ACC112 (cell line): ENCODE data around the gene ERC1.

Source experiments
- H2AFZ ChIP-seq: fragments of 200-600 bp; sonication (generic); one replicate; pipeline ENCODE4 v1.6.0; 2017; ENCODE audit warnings: antibody characterized with exemption, low read length; ENCODE audit not compliant: unreplicated experiment
- H3K27ac ChIP-seq: fragments of 200-600 bp; sonication (generic); 2 replicates; pipeline ENCODE4 v1.5.1; 2014; ENCODE audit warnings: low read depth, mild to moderate bottlenecking, antibody characterized with exemption, low read length, moderate library complexity
- H3K27me3 ChIP-seq: fragments of 200-600 bp; sonication (generic); 2 replicates; pipeline ENCODE4 v1.6.1; 2014; ENCODE audit warnings: mild to moderate bottlenecking, antibody characterized with exemption, low read length, moderate library complexity, mixed read lengths; ENCODE audit not compliant: insufficient read depth
- H3K36me3 ChIP-seq: fragments of 200-600 bp; sonication (generic); 2 replicates; pipeline ENCODE4 v1.6.1; 2016; ENCODE audit warnings: mild to moderate bottlenecking, antibody characterized with exemption, low read length, moderate library complexity, mixed read lengths; ENCODE audit not compliant: insufficient read depth
- H3K4me1 ChIP-seq: fragments of 200-600 bp; sonication (generic); one replicate; pipeline ENCODE4 v1.6.1; 2016; ENCODE audit warnings: low read length, mixed read lengths; ENCODE audit not compliant: insufficient read depth, unreplicated experiment, control insufficient read depth
- H3K4me3 ChIP-seq: fragments of 200-600 bp; sonication (generic); 2 replicates; pipeline ENCODE4 v1.5.1; 2014; ENCODE audit warnings: mild to moderate bottlenecking, low read depth, low read length
- H3K79me2 ChIP-seq: fragments of 200-600 bp; sonication (generic); one replicate; pipeline ENCODE4 v1.6.0; 2016; ENCODE audit warnings: low read length; ENCODE audit not compliant: control insufficient read depth, unreplicated experiment, insufficient read depth

ERC1 gene

DNA sequence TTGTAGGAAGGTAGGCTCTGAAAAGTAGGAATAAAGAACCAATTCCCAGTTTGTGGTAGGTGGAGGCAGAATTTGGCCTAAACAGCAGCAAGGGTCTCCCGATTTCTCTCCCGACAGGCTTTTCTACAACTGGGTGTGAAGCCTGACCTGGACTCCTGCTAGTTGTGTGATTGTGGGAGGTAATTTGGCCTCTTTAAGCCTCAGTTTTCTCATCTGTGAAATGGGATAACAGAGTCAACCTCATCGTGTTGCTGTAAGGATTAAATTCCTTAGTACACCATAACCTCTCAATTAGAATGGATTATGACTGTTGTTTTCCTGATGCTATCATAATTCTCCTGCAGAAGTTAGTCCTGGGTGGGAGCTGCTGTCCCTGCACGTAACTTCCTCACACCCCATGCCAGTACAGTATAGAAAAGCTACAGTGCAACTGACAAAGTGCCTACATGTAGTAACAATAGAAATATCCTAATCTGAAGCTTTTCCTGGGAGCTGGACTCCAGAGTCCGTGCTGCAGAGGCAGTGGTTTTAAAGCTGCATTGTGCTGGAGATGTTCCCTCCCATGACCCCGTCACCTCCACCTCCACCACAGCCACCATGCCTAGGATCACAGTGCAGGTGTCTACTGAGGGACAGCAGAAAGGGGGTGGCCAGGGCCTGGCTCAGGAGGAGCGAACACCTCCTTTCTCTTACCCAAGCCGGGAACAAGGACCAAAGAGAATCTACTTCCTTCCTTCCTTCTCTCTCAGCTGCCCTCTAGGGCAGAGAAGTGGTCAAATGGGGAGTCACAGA is 526.9 kb downstream of the ERC1 start:
- Histone ChIP-seq H3K4me1 (peaks cover 20% of the 10 kb centered on the region), H3K79me2 (no peaks in the 10 kb centered on the region), H3K4me3 (no peak overlapping the region), H2AFZ (no peak overlapping the region), H3K27me3 (no peaks in the 10 kb centered on the region), H3K36me3 (0 out of 2 replicates have a peak, but pooled peaks cover 3% of the 10 kb centered on the region), H3K27ac (no peak overlapping the region)

DNA sequence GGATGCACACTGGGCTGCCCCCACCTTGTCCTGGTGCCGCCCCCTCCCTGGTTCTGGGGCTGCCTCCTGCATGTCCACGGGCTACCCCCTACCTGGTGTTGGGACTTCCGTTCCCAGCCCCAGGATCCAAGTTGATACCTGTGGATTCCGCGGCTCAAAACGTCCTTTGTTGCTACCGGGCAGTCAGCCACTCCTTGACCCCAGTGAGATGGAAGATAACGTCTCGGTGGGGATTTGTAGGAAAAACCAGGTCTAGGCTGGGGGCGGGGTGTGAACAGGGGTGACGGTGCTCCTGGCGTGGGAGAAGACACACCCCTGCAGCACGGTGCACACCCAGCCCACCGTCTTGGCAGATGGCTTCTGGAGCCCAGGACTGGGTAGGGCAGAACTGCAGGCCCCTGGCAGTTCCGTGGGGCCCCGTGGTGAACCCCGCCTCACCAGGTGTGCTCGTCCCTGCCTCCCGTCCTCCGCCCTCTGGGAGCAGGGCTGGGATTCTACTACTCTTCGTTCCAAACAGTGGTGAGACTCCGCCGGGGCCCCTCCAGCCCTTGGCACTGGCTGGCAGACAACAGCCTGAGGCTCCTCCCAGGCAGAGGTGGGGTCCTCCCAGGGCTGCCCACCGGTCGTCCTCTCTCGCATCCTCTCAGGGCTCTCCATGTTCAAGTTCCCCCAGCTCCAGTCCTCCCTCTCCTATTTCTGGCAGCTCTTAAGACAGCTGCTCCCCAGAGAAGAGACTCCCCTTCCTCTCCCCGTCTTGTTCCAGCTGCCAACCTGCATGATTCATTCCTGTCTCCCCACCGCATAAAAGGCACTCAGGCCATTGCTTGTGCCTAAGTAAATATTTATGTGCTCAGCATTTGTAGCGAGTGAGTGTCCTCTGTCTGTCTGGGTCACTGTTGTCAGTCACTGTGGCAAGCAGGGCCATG is 527.8 kb downstream of the ERC1 start:
- H3K27me3 ChIP-seq = no peaks in the 10 kb centered on the region
- no peaks in the 10 kb centered on the region for H3K79me2 ChIP-seq
- H3K27ac ChIP-seq = no peak overlapping the region
- peaks cover 20% of the 10 kb centered on the region for H3K4me1 ChIP-seq
- 0 out of 2 replicates have a peak overlapping the region, but pooled peaks have one; percentile 41 for H3K4me3 ChIP-seq
- H3K36me3 ChIP-seq = 0 out of 2 replicates have a peak, but pooled peaks cover 3% of the 10 kb centered on the region
- H2AFZ ChIP-seq = no peak overlapping the region

DNA sequence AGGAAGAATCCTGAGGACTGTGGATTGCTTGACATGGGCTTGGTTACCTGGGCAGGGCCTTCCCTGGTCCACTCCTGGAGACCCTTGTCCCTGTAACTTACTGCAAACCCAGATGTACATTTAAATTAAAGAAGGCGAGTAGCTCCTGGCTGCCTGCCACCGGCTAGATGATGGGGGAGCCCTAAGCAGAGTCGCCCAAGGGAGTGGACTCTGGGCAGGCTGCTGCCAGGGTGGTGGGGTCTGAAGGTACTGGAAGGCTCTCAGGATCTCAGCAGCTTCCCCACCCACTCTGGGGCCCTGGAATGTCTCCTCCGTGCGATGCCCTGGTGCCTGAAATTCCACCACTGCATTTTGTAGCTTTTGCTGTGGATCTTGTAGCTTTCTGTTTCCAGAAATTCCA is 528.6 kb downstream of the ERC1 start:
- no peaks in the 10 kb centered on the region for H3K79me2 ChIP-seq
- no peak overlapping the region for H3K27ac ChIP-seq
- 0 out of 2 replicates have a peak, but pooled peaks cover 3% of the 10 kb centered on the region for H3K36me3 ChIP-seq
- H3K4me3 ChIP-seq = peak overlapping the region; percentile 41; the same call in 1 of the 2 replicates
- H3K4me1 ChIP-seq = peaks cover 20% of the 10 kb centered on the region
- no peaks in the 10 kb centered on the region for H3K27me3 ChIP-seq
- H2AFZ ChIP-seq = no peak overlapping the region

DNA sequence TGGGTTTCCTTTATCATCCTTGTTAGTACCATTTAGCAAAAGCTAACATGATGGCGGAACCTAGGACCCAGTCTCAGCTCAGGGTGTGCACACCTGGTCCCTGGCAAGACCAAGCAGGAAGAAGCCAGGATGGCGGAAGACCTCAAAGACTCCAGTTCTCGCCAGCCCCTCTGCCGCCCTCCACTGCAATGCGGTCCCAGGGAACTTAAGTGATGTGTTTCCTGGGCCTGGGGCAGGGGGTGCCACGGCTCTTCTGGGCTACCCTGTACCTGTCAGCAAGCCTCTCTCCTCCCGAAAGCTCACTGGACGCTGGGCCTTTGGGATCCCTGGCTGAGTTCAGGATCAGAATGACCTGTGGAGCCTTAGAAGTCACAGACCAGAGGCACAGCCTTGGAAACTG is 532.0 kb downstream of the ERC1 start:
- no peak overlapping the region for H2AFZ ChIP-seq
- peaks cover 23% of the 10 kb centered on the region for H3K4me1 ChIP-seq
- H3K27me3 ChIP-seq = no peaks in the 10 kb centered on the region
- H3K4me3 ChIP-seq = no peak overlapping the region
- no peak overlapping the region for H3K27ac ChIP-seq
- no peaks in the 10 kb centered on the region for H3K36me3 ChIP-seq
- no peaks in the 10 kb centered on the region for H3K79me2 ChIP-seq

DNA sequence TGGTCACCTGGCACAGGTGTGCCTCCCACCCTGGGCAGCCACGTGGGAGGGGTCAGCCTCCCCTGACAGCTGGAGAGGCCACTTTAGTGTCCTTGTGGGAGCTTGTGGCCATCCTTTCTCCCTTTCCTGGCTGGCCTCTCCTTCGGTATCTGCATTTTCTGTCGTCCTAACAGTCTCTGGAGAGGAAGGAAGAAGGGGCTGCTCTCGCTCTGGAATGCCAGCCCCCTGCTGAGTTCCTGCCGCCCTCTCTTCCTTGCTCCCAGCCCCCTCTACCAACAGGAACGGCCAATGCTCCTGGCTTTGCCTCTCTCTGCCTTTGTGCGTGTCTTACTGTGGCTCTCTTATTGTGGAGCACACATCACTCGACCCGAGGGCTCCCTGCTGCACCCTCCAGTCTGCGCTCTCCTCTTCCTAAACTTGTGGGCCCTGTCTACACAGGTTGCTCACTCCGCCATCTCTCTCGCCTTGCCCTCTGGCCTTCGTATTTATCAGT is 532.6 kb downstream of the ERC1 start:
- no peaks in the 10 kb centered on the region for H3K36me3 ChIP-seq
- H3K4me3 ChIP-seq = no peak overlapping the region
- no peak overlapping the region for H2AFZ ChIP-seq
- no peaks in the 10 kb centered on the region for H3K27me3 ChIP-seq
- H3K27ac ChIP-seq = no peak overlapping the region
- no peaks in the 10 kb centered on the region for H3K79me2 ChIP-seq
- H3K4me1 ChIP-seq = peaks cover 24% of the 10 kb centered on the region

DNA sequence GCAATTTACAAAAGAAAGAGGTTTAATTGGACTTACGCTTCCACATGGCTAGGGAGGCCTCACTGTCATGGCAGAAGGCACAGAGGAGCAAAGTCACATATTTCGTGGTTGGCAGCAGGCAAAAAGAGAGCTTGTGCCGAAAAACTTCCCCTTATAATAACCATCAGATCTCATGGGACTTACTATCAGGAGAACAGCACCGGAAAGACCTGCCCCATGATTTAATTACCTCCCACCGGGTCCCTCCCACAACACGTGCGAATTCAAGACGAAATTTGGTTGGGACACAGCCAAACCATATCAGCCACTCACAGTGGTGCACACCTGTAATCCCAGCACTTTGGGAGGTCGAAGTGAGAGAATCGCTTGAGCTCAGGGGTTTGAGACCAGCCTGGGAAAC is 534.8 kb downstream of the ERC1 start:
- Histone ChIP-seq H3K27ac (no peak overlapping the region), H2AFZ (no peak overlapping the region), H3K27me3 (0 out of 2 replicates have a peak, but pooled peaks cover 3% of the 10 kb centered on the region), H3K36me3 (no peaks in the 10 kb centered on the region), H3K4me3 (no peak overlapping the region), H3K79me2 (no peaks in the 10 kb centered on the region), H3K4me1 (peaks cover 9% of the 10 kb centered on the region)

DNA sequence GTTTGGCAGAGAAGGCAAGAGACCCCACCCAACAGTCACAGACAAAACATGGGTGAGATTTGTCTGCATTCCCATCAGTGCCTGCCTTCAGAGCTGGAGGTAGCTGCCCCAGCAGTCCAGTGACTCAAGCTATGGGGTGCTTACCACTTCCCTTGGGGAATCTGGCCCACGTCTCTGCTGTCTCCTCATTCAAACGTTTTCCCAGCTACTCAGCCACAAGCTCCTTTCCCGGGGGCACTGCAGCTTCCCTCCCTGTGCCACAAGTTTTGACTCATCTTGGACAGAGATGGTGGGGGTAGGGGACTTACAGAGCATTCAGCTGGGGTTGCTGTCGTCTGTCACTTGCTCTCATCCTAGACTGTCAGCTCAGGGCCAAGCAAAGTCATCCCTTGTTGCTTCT is 536.8 kb downstream of the ERC1 start:
- peaks cover 8% of the 10 kb centered on the region; the same call in 1 of the 2 replicates for H3K27me3 ChIP-seq

DNA sequence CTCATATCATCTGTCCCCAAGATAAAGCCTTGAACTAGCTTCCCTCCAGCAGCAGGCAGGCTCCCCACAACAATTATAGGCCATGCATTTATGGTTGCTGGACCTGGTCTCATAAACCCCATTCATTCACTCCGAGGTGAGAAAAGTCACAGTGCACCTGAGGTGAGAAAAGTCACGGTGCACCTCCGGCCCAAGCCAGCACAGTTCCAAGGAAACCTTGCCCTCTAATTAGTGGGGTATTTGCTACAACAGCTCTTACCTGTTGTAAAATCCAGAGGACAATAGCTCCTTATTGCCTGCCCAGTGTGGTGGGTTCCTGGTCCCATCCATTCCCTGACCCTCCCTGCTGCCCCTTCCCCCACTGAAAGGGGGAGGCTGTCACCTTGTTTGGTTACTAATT is 537.8 kb downstream of the ERC1 start:
- Histone ChIP-seq H2AFZ (no peak overlapping the region), H3K27me3 (peaks cover 8% of the 10 kb centered on the region; the same call in 1 of the 2 replicates), H3K36me3 (no peaks in the 10 kb centered on the region), H3K4me3 (no peak overlapping the region), H3K27ac (no peak overlapping the region), H3K4me1 (peaks cover 16% of the 10 kb centered on the region), H3K79me2 (peaks cover 22% of the 10 kb centered on the region)

More for the DNA sequence above, 536.8 kb downstream of the ERC1 start:
- Histone ChIP-seq H3K4me1 (peaks cover 14% of the 10 kb centered on the region), H3K79me2 (peaks cover 12% of the 10 kb centered on the region), H2AFZ (no peak overlapping the region), H3K36me3 (no peaks in the 10 kb centered on the region), H3K27ac (no peak overlapping the region), H3K4me3 (no peak overlapping the region)

DNA sequence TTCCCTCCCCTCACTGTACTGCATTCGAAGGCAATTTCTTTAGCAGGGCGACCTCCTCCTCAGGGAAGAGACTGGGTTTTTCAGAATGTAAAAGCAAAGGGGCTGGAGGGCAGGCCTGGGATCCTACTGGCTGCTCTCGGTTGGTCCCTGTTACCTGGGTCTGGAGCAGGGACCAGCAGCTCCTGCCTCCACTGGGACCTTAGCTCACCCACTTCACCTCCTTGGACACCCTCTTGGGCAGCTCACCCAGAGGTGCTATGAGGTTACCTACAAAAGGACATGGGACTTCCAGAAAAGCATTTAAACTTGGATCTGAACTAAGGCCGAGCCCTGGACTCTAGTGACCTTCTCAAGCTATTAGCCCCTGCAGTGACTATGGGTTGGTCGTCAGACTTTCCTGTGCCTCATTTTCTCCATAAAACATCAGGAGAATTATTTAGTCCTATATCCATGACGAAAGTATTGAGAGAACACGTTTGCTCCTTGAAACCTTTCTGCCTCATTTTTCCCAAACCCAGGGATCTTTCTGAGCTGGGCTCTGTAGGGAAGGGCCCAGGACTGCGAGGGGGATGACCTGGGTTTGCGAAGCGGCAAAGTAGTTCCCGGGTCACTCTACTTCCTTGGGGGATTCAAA is 538.3 kb downstream of the ERC1 start:
- Histone ChIP-seq H3K27ac (no peak overlapping the region), H3K27me3 (peaks cover 8% of the 10 kb centered on the region; the same call in 1 of the 2 replicates), H3K4me1 (peaks cover 17% of the 10 kb centered on the region), H2AFZ (peak overlapping the region; percentile 90), H3K36me3 (no peaks in the 10 kb centered on the region), H3K79me2 (peaks cover 23% of the 10 kb centered on the region), H3K4me3 (peak overlapping the region; percentile 81)
